GM23338 (cell line): ENCODE measurements around the gene PHF20.

Source experiments
- CREB1 ChIP-seq: fragments of 250-450 bp; sonication (Bioruptor Pico); IDR thresholded peaks from 2 replicates; pipeline ENCODE4 v1.5.0; 2020; ENCODE audit warnings: low read depth, mild to moderate bottlenecking, moderate library complexity
- CTCF ChIP-seq, 2 experiments: fragments of 200-600 bp in 1 of 2; sonication (generic) in 1 of 2; conservative IDR thresholded peaks; 2 replicates each; pipeline versions ENCODE4 v1.5.1 to v1.6.1; 2016 to 2017; ENCODE audit warnings: antibody characterized with exemption in 2 of 2, low read depth in 2 of 2, mild to moderate bottlenecking in 2 of 2, moderate library complexity in 1 of 2
- ETS1 ChIP-seq: IDR thresholded peaks from 2 replicates; pipeline ENCODE4 v1.6.1; 2016; ENCODE audit warnings: antibody characterized with exemption
- EZH2 ChIP-seq: fragments of 200-600 bp; sonication (generic); IDR thresholded peaks from one replicate; pipeline ENCODE4 v1.8.0; 2017; ENCODE audit warnings: antibody characterized with exemption, mild to moderate bottlenecking, low read depth; ENCODE audit not compliant: unreplicated experiment
- EZH2phosphoT487 ChIP-seq: fragments of 200-600 bp; sonication (generic); IDR thresholded peaks from one replicate; pipeline ENCODE4 v1.8.1; 2018; ENCODE audit warnings: antibody characterized with exemption; ENCODE audit not compliant: unreplicated experiment
- JUNB ChIP-seq: IDR thresholded peaks from one replicate; pipeline ENCODE4 v1.6.1; 2016; ENCODE audit warnings: antibody characterized with exemption; ENCODE audit not compliant: unreplicated experiment
- NANOG ChIP-seq: IDR thresholded peaks from 2 replicates; pipeline ENCODE4 v1.6.1; 2016; ENCODE audit warnings: antibody characterized with exemption, borderline replicate concordance
- POLR2AphosphoS5 ChIP-seq: IDR thresholded peaks from 2 replicates; pipeline ENCODE4 v1.6.1; 2016; ENCODE audit warnings: antibody characterized with exemption, low read depth
- REST ChIP-seq: IDR thresholded peaks from one replicate; pipeline ENCODE4 v1.6.1; 2018; ENCODE audit warnings: antibody characterized with exemption; ENCODE audit not compliant: unreplicated experiment
- STAT1 ChIP-seq: IDR thresholded peaks from one replicate; pipeline ENCODE4 v1.6.1; 2016; ENCODE audit warnings: antibody characterized with exemption; ENCODE audit not compliant: unreplicated experiment
- ZNF114 ChIP-seq: fragments of 250-450 bp; sonication (Bioruptor Pico); IDR thresholded peaks from 2 replicates; pipeline ENCODE4 v1.5.0; 2020; ENCODE audit warnings: mild to moderate bottlenecking, moderate library complexity
- ZNF462 ChIP-seq: fragments of 250-450 bp; sonication (Bioruptor Pico); IDR thresholded peaks from 2 replicates; pipeline ENCODE4 v1.5.0; 2020; ENCODE audit warnings: mild to moderate bottlenecking, moderate library complexity

- TF ChIP-seq CTCF (conservative IDR thresholded peaks at IDR 0.05; ENCODE audit: low read depth in 2 of 2) (no peak), JUNB (no peak), ETS1 (no peak), POLR2AphosphoS5 (no peak), EZH2phosphoT487 (no peak), EZH2 (no peak), CREB1 (CRISPR knock-in tag) (no peak), REST (no peak), STAT1 (no peak), NANOG (no peak), ZNF114 (CRISPR knock-in tag) (no peak), ZNF462 (CRISPR knock-in tag) (no peak)
Observed at GRCh38 chr20:35893942-35894341, 122.1 kb downstream of the PHF20 start.
